Stimulated activated CD4-positive, alpha-beta T cell treated with anti-CD3 and anti-CD28 coated beads, Interleukin-12 subunit alpha, Interleukin-12 subunit beta, amount 100 ng/mL, for 24 hours (primary cell): ENCODE measurements around the gene LIFR.
A peak's percentile ranks its signal among the peaks of the same experiment; 100 is the strongest.

ENCODE experiments used
- DNase-seq, 2 experiments: peaks; one replicate each; pipeline ENCODE4 v3.0.0-alpha.2; 2020; ENCODE audit warnings: low read depth in 2 of 2

LIFR gene

GRCh38 chr5:38465702-38466423, 90.6 kb downstream of the LIFR start:
- DNase-seq, result no peak

- no peak for DNase-seq
These were observed 91.4 kb downstream of the LIFR start for GRCh38 chr5:38465061-38465460.

GRCh38 chr5:38463634-38464521, 92.6 kb downstream of the LIFR start:
- DNase-seq, result no peak

GRCh38 chr5:38462976-38463633, 93.3 kb downstream of the LIFR start:
- DNase-seq, result no peak

- DNase-seq, result no peak
These were observed 98.3 kb downstream of the LIFR start for GRCh38 chr5:38458174-38458573.

GRCh38 chr5:38456657-38457399, 99.6 kb downstream of the LIFR start:
- no peak for DNase-seq

- DNase-seq, result no peak
These were observed 100.6 kb downstream of the LIFR start for GRCh38 chr5:38455796-38456330.

GRCh38 chr5:38453921-38454320, 102.5 kb downstream of the LIFR start:
- DNase-seq, result no peak

- peak; percentile 11 to 22 for DNase-seq
These were observed 102.9 kb downstream of the LIFR start for GRCh38 chr5:38453506-38453905.

GRCh38 chr5:38452201-38452600, 104.2 kb downstream of the LIFR start:
- no peak for DNase-seq

GRCh38 chr5:38451074-38451725, 105.2 kb downstream of the LIFR start:
- no peak for DNase-seq

- DNase-seq, result no peak
These were observed 105.8 kb downstream of the LIFR start for GRCh38 chr5:38450627-38451026.

GRCh38 chr5:38448568-38449350, 107.7 kb downstream of the LIFR start:
- DNase-seq, result no peak

GRCh38 chr5:38447786-38448185, 108.7 kb downstream of the LIFR start:
- DNase-seq, result no peak

- DNase-seq, result no peak
These were observed 109.4 kb downstream of the LIFR start for GRCh38 chr5:38447056-38447455.

- no peak for DNase-seq
These were observed 110.4 kb downstream of the LIFR start for GRCh38 chr5:38446029-38446522.

GRCh38 chr5:38445374-38446028, 110.9 kb downstream of the LIFR start:
- DNase-seq, result no peak

GRCh38 chr5:38443390-38443789, 113.1 kb downstream of the LIFR start:
- DNase-seq, result no peak

- DNase-seq, result no peak
These were observed 114.2 kb downstream of the LIFR start for GRCh38 chr5:38442247-38442573.
